ENCODE results near the gene COBLL1. TPM values are rescaled to one million over a fixed set of nuclear protein-coding genes. Genes with fewer than 3 reads are reported as not detected.

Gene COBLL1
- polyA plus RNA-seq, 1 donor (not counting 4 experiments of a cell fraction or from before 2014, with no cell fraction given): 14.9 TPM

- dilution Hi-C loops (cut with MboI; ENCODE audit: extremely low pct_ligation_motif_present, low sequenced_read_pairs): no loop called here
- Histone ChIP-seq H3K4me2 (ENCODE audit: control insufficient read depth, extremely low read depth, insufficient read depth, low read depth, low read length) (no peak overlapping the region), H3K9me3 (ENCODE audit: control insufficient read depth, low read depth, low read length) (no peaks in the 10 kb centered on the region), H3K27ac (ENCODE audit: control insufficient read depth, insufficient read depth, low read length) (no peak overlapping the region), H3K36me3 (ENCODE audit: control insufficient read depth in 2 of 2, extremely low read depth in 1 of 2, insufficient read depth in 2 of 2, low read length in 2 of 2) (no peaks in the 10 kb centered on the region), H3K27me3 (ENCODE audit: control insufficient read depth, extremely low read depth, insufficient read depth, low read length) (no peaks in the 10 kb centered on the region), H3K9me1 (ENCODE audit: control insufficient read depth, extremely low read depth, insufficient read depth, low read length) (no peaks in the 10 kb centered on the region), H3K9ac (ENCODE audit: control insufficient read depth, extremely low read depth, insufficient read depth, low read length) (no peak overlapping the region), H2AFZ (ENCODE audit: control insufficient read depth, low read length) (no peak overlapping the region), H3K79me2 (ENCODE audit: control insufficient read depth, insufficient read depth, low read length) (no peaks in the 10 kb centered on the region), H3K4me3 (ENCODE audit: control insufficient read depth in 2 of 3, extremely low read depth in 1 of 3, insufficient read depth in 2 of 3, low read depth in 1 of 3, low read length in 3 of 3) (no peak overlapping the region), H4K20me1 (ENCODE audit: control insufficient read depth, extremely low read depth, insufficient read depth, low read length) (no peaks in the 10 kb centered on the region), H3K4me1 (ENCODE audit: control insufficient read depth, extremely low read depth, insufficient read depth, low read length) (peaks cover 11% of the 10 kb centered on the region)
- DNase-seq (ENCODE audit: low read depth, low spot score) (peak; percentile 62), FAIRE-seq (peak; percentile 95)
- TF ChIP-seq EZH2 (IDR thresholded peaks at IDR 0.05; ENCODE audit: low read length): no peak
- TF ChIP-seq, protein P1, sequence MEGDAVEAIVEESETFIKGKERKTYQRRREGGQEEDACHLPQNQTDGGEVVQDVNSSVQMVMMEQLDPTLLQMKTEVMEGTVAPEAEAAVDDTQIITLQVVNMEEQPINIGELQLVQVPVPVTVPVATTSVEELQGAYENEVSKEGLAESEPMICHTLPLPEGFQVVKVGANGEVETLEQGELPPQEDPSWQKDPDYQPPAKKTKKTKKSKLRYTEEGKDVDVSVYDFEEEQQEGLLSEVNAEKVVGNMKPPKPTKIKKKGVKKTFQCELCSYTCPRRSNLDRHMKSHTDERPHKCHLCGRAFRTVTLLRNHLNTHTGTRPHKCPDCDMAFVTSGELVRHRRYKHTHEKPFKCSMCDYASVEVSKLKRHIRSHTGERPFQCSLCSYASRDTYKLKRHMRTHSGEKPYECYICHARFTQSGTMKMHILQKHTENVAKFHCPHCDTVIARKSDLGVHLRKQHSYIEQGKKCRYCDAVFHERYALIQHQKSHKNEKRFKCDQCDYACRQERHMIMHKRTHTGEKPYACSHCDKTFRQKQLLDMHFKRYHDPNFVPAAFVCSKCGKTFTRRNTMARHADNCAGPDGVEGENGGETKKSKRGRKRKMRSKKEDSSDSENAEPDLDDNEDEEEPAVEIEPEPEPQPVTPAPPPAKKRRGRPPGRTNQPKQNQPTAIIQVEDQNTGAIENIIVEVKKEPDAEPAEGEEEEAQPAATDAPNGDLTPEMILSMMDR (optimal IDR thresholded peaks at IDR 0.05 in 1 of 3, IDR thresholded peaks at IDR 0.05 in 1 of 3, conservative IDR thresholded peaks at IDR 0.05 in 1 of 3; ENCODE audit: extremely low read depth in 1 of 3, insufficient read depth in 2 of 3, low read length in 3 of 3): no peak
Measured at GRCh38 chr2:164706522-164706921, 135.1 kb downstream of the COBLL1 start.

GRCh38 chr2:164705412-164706167 lies 136.0 kb downstream of the COBLL1 start:
- no peaks in the 10 kb centered on the region for H3K9me3 ChIP-seq (ENCODE audit: control insufficient read depth, low read depth, low read length)
- H2AFZ ChIP-seq (ENCODE audit: control insufficient read depth, low read length): no peak overlapping the region
- H3K4me3 ChIP-seq (ENCODE audit: control insufficient read depth in 2 of 3, extremely low read depth in 1 of 3, insufficient read depth in 2 of 3, low read depth in 1 of 3, low read length in 3 of 3): no peak overlapping the region
- DNase-seq (ENCODE audit: low read depth, low spot score): no peak
- no peak for FAIRE-seq
- H3K9me1 ChIP-seq (ENCODE audit: control insufficient read depth, extremely low read depth, insufficient read depth, low read length): no peaks in the 10 kb centered on the region
- TF ChIP-seq EZH2 (IDR thresholded peaks at IDR 0.05; ENCODE audit: low read length): no peak
- TF ChIP-seq, protein P1 (optimal IDR thresholded peaks at IDR 0.05 in 1 of 3, IDR thresholded peaks at IDR 0.05 in 1 of 3, conservative IDR thresholded peaks at IDR 0.05 in 1 of 3; ENCODE audit: extremely low read depth in 1 of 3, insufficient read depth in 2 of 3, low read length in 3 of 3): no peak
- no peak overlapping the region for H3K9ac ChIP-seq (ENCODE audit: control insufficient read depth, extremely low read depth, insufficient read depth, low read length)
- no peak overlapping the region for H3K27ac ChIP-seq (ENCODE audit: control insufficient read depth, insufficient read depth, low read length)
- no peak overlapping the region for H3K4me2 ChIP-seq (ENCODE audit: control insufficient read depth, extremely low read depth, insufficient read depth, low read depth, low read length)
- H3K27me3 ChIP-seq (ENCODE audit: control insufficient read depth, extremely low read depth, insufficient read depth, low read length): no peaks in the 10 kb centered on the region
- peaks cover 11% of the 10 kb centered on the region for H3K4me1 ChIP-seq (ENCODE audit: control insufficient read depth, extremely low read depth, insufficient read depth, low read length)
- no peaks in the 10 kb centered on the region for H4K20me1 ChIP-seq (ENCODE audit: control insufficient read depth, extremely low read depth, insufficient read depth, low read length)
- no peaks in the 10 kb centered on the region for H3K79me2 ChIP-seq (ENCODE audit: control insufficient read depth, insufficient read depth, low read length)
- dilution Hi-C loops (cut with MboI; ENCODE audit: extremely low pct_ligation_motif_present, low sequenced_read_pairs): no loop called here
- no peaks in the 10 kb centered on the region for H3K36me3 ChIP-seq (ENCODE audit: control insufficient read depth in 2 of 2, extremely low read depth in 1 of 2, insufficient read depth in 2 of 2, low read length in 2 of 2)
